GM12801 (cell line): ENCODE measurements around the gene CNPY1.

Experiments used
- CTCF ChIP-seq: IDR thresholded peaks from one replicate; pipeline ENCODE4 v1.5.1; 2011; ENCODE audit warnings: control low read depth; ENCODE audit not compliant: insufficient read length; ENCODE audit errors: extremely low read depth

The CNPY1 gene

GRCh38 chr7:155458878-155459699 lies 87.3 kb downstream of the CNPY1 start:
- no peak for TF ChIP-seq CTCF

DNA sequence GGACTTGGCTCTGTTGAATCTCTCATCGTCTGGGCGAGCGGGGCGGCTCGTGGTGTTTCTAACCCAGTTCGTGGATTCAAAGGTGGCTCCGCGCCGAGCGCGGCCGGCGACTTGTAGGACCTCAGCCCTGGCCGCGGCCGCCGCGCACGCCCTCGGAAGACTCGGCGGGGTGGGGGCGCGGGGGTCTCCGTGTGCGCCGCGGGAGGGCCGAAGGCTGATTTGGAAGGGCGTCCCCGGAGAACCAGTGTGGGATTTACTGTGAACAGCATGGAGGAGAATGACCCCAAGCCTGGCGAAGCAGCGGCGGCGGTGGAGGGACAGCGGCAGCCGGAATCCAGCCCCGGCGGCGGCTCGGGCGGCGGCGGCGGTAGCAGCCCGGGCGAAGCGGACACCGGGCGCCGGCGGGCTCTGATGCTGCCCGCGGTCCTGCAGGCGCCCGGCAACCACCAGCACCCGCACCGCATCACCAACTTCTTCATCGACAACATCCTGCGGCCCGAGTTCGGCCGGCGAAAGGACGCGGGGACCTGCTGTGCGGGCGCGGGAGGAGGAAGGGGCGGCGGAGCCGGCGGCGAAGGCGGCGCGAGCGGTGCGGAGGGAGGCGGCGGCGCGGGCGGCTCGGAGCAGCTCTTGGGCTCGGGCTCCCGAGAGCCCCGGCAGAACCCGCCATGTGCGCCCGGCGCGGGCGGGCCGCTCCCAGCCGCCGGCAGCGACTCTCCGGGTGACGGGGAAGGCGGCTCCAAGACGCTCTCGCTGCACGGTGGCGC lies 88.1 kb downstream of the CNPY1 start, which contains the start of gene EN2:
Gene EN2, plus strand, starts transcription at position 19 of the 767 bp plus-strand sequence. Its CDS starts 249 bp downstream, at position 268.
- TF ChIP-seq CTCF: no peak

DNA sequence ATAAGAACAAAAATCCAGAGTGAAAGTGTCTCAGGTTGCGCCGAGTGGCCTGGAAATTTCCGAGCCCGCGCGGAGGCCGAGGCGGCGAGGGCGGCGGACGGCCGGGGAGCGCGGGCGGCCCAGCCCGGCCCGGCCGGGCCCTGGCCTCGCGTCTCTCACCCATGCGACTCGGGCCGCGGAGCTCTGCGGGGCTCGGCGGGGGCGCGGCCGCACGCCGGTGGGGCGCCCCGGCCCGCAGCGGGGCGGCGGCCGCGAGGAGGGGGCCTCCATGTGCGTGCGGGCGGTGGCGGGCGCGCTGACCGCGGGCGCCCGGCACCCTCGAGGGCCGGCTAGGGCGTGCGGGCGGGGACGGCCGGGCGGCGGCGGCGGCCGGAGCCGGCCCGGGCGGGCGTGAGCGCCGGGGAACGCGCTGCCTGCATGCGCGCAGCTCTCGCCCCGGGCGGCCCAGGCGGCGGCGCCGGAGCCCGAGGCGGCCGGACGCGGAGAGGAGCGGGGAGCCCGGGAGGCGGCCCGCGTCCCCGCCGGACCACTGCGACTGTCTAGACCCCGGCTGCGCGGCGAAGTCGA lies 88.7 kb downstream of the CNPY1 start:
- TF ChIP-seq CTCF: no peak

DNA sequence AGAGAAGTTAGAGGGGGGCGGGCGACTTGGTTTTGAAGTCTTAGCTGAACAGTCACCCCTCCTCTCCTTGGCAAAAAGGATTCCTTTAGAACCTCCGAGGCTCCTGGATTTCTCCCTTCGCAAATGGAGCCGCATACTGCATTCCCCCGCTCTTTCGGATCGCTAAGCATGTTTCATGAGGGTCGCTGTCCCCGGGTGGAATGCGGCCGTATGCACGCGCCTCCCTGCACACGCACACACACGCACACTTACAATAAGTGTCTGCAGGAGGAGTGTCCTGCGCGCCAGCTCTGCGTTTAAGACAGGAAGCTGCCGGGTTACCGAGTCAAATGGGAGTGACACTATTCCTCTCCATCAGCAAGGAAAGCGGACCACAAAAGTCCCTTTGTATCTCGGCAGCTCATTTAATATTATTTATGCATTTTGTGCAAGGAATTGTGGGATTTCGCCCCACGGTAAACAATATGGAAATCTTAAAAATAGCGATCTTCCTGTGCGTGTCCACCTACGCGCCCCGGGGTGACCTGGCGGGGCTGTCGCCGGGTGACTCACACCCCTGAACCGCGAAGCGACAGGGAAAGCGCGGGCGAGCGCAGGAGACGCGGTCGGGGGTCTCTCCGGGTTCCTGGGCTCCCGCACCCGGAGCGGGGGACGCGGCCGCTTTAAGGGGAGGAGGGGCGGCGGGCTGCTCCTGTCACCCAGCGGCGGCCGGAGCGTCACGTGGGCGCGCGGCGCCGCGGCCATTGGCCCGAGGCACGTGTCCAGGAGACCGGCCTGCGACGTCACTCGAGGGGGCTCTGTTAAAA lies 89.4 kb downstream of the CNPY1 start:
- TF ChIP-seq CTCF: no peak

GRCh38 chr7:155455776-155456737 lies 90.3 kb downstream of the CNPY1 start:
- no peak for TF ChIP-seq CTCF

GRCh38 chr7:155455132-155455693 lies 91.1 kb downstream of the CNPY1 start:
- TF ChIP-seq CTCF: no peak
